NCI-H82 treated with DMSO at 0.1 percent for 48 hours (cell line): ENCODE results near the gene SLC12A3.

ENCODE experiments used
- DNase-seq: peaks from one replicate; lab custom pipeline; 2025; ENCODE audit not compliant: unreplicated experiment; lab: John Stamatoyannopoulos, UW

Gene SLC12A3

GRCh38 chr16:56964243-56965148 lies 99.5 kb downstream of the SLC12A3 start:
- peak; percentile 20 for DNase-seq
